ENCODE data around the gene PRKCG.
A peak's percentile ranks its signal among the peaks of the same experiment; 100 is the strongest.

PRKCG gene

GRCh38 chr19:53873773-53874605 lies 8.0 kb upstream of the PRKCG start:
- no peak for DNase-seq

GRCh38 chr19:53874606-53874990 lies 7.4 kb upstream of the PRKCG start:
- no peak for DNase-seq

GRCh38 chr19:53875602-53876325 lies 6.2 kb upstream of the PRKCG start:
- no peak for DNase-seq

- DNase-seq = no peak
Observed at GRCh38 chr19:53876651-53877224, 5.3 kb upstream of the PRKCG start.

- no peak for DNase-seq
Observed at GRCh38 chr19:53877361-53877766, 4.6 kb upstream of the PRKCG start.

GRCh38 chr19:53878776-53879139 lies 3.2 kb upstream of the PRKCG start:
- no peak for DNase-seq

GRCh38 chr19:53879140-53880081 lies 2.6 kb upstream of the PRKCG start:
- peak; percentile 85 for DNase-seq

GRCh38 chr19:53880711-53881481 lies 1.1 kb upstream of the PRKCG start:
- no peak for DNase-seq

GRCh38 chr19:53882391-53883050 lies 524 bp downstream of the PRKCG start:
- DNase-seq = no peak

GRCh38 chr19:53883231-53883661 lies 1.2 kb downstream of the PRKCG start:
- no peak for DNase-seq

GRCh38 chr19:53883741-53884140 lies 1.7 kb downstream of the PRKCG start:
- no peak for DNase-seq

- no peak for DNase-seq
Observed at GRCh38 chr19:53884256-53884655, 2.3 kb downstream of the PRKCG start.

- DNase-seq = no peak
Observed at GRCh38 chr19:53885036-53885435, 3.0 kb downstream of the PRKCG start.

GRCh38 chr19:53892301-53892980 lies 10.4 kb downstream of the PRKCG start:
- no peak for DNase-seq

- DNase-seq = no peak
Observed at GRCh38 chr19:53892981-53893325, 11.0 kb downstream of the PRKCG start.

GRCh38 chr19:53894707-53895106 lies 12.7 kb downstream of the PRKCG start:
- no peak for DNase-seq

- DNase-seq = no peak
Observed at GRCh38 chr19:53896682-53897081, 14.7 kb downstream of the PRKCG start.

- DNase-seq = no peak
Observed at GRCh38 chr19:53897459-53897858, 15.5 kb downstream of the PRKCG start.

- DNase-seq = no peak
Observed at GRCh38 chr19:53898166-53898565, 16.2 kb downstream of the PRKCG start.

- no peak for DNase-seq
Observed at GRCh38 chr19:53898636-53899341, 16.8 kb downstream of the PRKCG start.
